Lung (tissue), 12 donors: ENCODE results near the gene IRAK3. TPM values are rescaled to one million over a fixed set of nuclear protein-coding genes. Genes with fewer than 3 reads are reported as not detected.
"Not testable (repeated sequence)": the region's sequence is repeated elsewhere in the genome, so short reads cannot be mapped to it uniquely, and the experiment has no call there.

Experiments used
- ATAC-seq: fragments of 200-7000 bp; cut with Tn5 transposase; one replicate; pipeline ENCODE4 v1.9.1; 2020; ENCODE audit warnings: moderate number of reproducible peaks; ENCODE audit not compliant: insufficient read depth, low FRiP score
- DNase-seq, 3 donors: peaks; one replicate each; pipeline ENCODE4 v3.0.0-alpha.2; 2013 to 2017
- H3K27ac ChIP-seq, 2 donors: one replicate each; pipeline ENCODE4 v1.5.1; 2013; ENCODE audit warnings: mild to moderate bottlenecking in 2 of 2, moderate library complexity in 2 of 2, control low read depth in 1 of 2, inconsistent platforms in 1 of 2, low read depth in 1 of 2, low read length in 1 of 2
- H3K27me3 ChIP-seq, 3 donors: one replicate each; pipeline ENCODE4 v1.5.1; 2013; ENCODE audit warnings: low read length in 2 of 3; ENCODE audit not compliant: control insufficient read depth in 3 of 3, insufficient read depth in 3 of 3
- H3K36me3 ChIP-seq, 4 donors: one replicate each; pipeline ENCODE4 v1.5.1; 2013; ENCODE audit warnings: low read length in 4 of 4, mild to moderate bottlenecking in 1 of 4, moderate library complexity in 1 of 4; ENCODE audit not compliant: control insufficient read depth in 4 of 4, insufficient read depth in 4 of 4
- H3K4me1 ChIP-seq, 5 donors: one replicate each; pipeline ENCODE4 v1.5.1; 2013; ENCODE audit warnings: low read length in 5 of 5, mild to moderate bottlenecking in 2 of 5, moderate library complexity in 1 of 5; ENCODE audit not compliant: control insufficient read depth in 5 of 5, insufficient read depth in 5 of 5
- H3K4me3 ChIP-seq: one replicate; pipeline ENCODE4 v1.5.1; 2013; ENCODE audit warnings: mild to moderate bottlenecking, control low read depth, moderate library complexity
- H3K9ac ChIP-seq, 2 donors: one replicate each; pipeline ENCODE4 v1.5.1; 2013; ENCODE audit warnings: low read length in 2 of 2, control low read depth in 1 of 2; ENCODE audit not compliant: insufficient read depth in 1 of 2
- H3K9me3 ChIP-seq, 4 donors: one replicate each; pipeline ENCODE4 v1.5.1; 2013; ENCODE audit warnings: low read length in 3 of 4, mild to moderate bottlenecking in 1 of 4, moderate library complexity in 1 of 4; ENCODE audit not compliant: control insufficient read depth in 4 of 4, insufficient read depth in 3 of 4
- CTCF ChIP-seq: IDR thresholded peaks from 2 replicates; pipeline ENCODE4 v1.5.1; 2012; ENCODE audit warnings: mild to moderate bottlenecking; ENCODE audit errors: control extremely low read depth, extremely low read depth
- WGBS, 2 donors: extraction: QIAGEN DNeasy Blood & Tissue Kit; methylation state at CpG; one replicate each; pipeline ENCODE4 v1.1.7; 2013; 5-methylcytosine and 5-hydroxymethylcytosine counted together
- polyA plus RNA-seq, 2 donors: library from polyadenylated mRNA; stranded (reverse); fragments of 200-250 nt; gene quantifications; one replicate each; pipeline ENCODE4 v1.2.1, GENCODE V29; 2013
- total RNA-seq, 2 donors: library from RNA; depleted of rRNA in 1 of 2; stranded (reverse); fragments of >200 nt in 1 of 2; gene quantifications; one replicate each; pipeline ENCODE4 v1.2.1, GENCODE V29; 2014 to 2021
- donor health status: control.
- donor health status: control.
- donor health status: Bipolar disorder and iron deficiency.
- donor health status: healthy.
- donor health status: DM: yes; HTN: yes; CAD: no.

Gene IRAK3
- total and polyA plus RNA-seq, 4 donors = 7.8 to 77.2 (median 51.2) TPM

- Histone ChIP-seq H3K27ac (peak overlapping the region in 1 of 2 donors; percentile 73), H3K4me3 (peak overlapping the region; percentile 29), H3K36me3 (peaks cover 0 to 18% (median 10%) of the 10 kb centered on the region in 4 donors)
- H3K9ac ChIP-seq, H3K4me1 ChIP-seq, H3K9me3 ChIP-seq, H3K27me3 ChIP-seq: not testable (repeated sequence)
- peak; percentile 66 for ATAC-seq
- WGBS, 2 donors = 3 to 4% methylated on average over 49 to 72 of the region's 72 CpGs
- peak; percentile 60 to 78 (median 74) for DNase-seq
Observed at GRCh38 chr12:66234773-66235625, 46.0 kb downstream of the IRAK3 start.

GRCh38 chr12:66235626-66236281, 46.7 kb downstream of the IRAK3 start:
- ATAC-seq (no peak), DNase-seq (peak in 1 of 3 donors; percentile 25)
- peak overlapping the region; percentile 29 for H3K4me3 ChIP-seq
- TF ChIP-seq CTCF = no peak
- H3K36me3 ChIP-seq = peaks cover 0 to 18% (median 8%) of the 10 kb centered on the region in 4 donors
- 42 to 52% methylated on average over 5 of the region's 5 CpGs for WGBS, 2 donors
- H3K9ac ChIP-seq = peak overlapping the region in 1 of 2 donors; percentile 61
- peaks cover 0 to 4% (median 0%) of the 10 kb centered on the region in 4 donors for H3K9me3 ChIP-seq
- H3K27ac ChIP-seq = peak overlapping the region in 1 of 2 donors; percentile 73
- no peaks in the 10 kb centered on the region for H3K27me3 ChIP-seq
- H3K4me1 ChIP-seq = peaks cover 0 to 3% (median 0%) of the 10 kb centered on the region in 5 donors

- not testable (repeated sequence) for H3K9me3 ChIP-seq, H3K27ac ChIP-seq, H3K27me3 ChIP-seq, H3K4me1 ChIP-seq, DNase-seq, H3K4me3 ChIP-seq, ATAC-seq
- peaks cover 0 to 14% (median 6%) of the 10 kb centered on the region in 4 donors for H3K36me3 ChIP-seq
- WGBS, 2 donors = 73 to 85% methylated on average over 4 of the region's 4 CpGs
- H3K9ac ChIP-seq = peak overlapping the region in 1 of 2 donors; percentile 61
Observed at GRCh38 chr12:66236282-66236675, 47.3 kb downstream of the IRAK3 start.

GRCh38 chr12:66236969-66237368, 48.0 kb downstream of the IRAK3 start:
- no peak for DNase-seq
- no peak overlapping the region for H3K9ac ChIP-seq
- no peak for ATAC-seq
- H3K9me3 ChIP-seq = peaks cover 0 to 4% (median 0%) of the 10 kb centered on the region in 4 donors
- H3K36me3 ChIP-seq = peaks cover 0 to 14% (median 2%) of the 10 kb centered on the region in 4 donors
- H3K27me3 ChIP-seq = no peaks in the 10 kb centered on the region
- H3K4me1 ChIP-seq = peaks cover 0 to 3% (median 0%) of the 10 kb centered on the region in 5 donors
- peak overlapping the region in 1 of 2 donors; percentile 40 for H3K27ac ChIP-seq
- no peak for TF ChIP-seq CTCF
- no peak overlapping the region for H3K4me3 ChIP-seq
- 69 to 75% methylated on average over 2 of the region's 2 CpGs for WGBS, 2 donors
